GM21737 (cell line): ENCODE results near the gene PSTPIP2.
"Not testable (repeated sequence)": the region's sequence is repeated elsewhere in the genome, so short reads cannot be mapped to it uniquely, and the experiment has no call there.

Experiments used
- ATAC-seq: cut with Tn5 transposase; IDR thresholded peaks from one replicate; pipeline ENCODE4 v1.9.1; 2021; ENCODE audit warnings: mild to moderate bottlenecking, moderate library complexity; ENCODE audit not compliant: unreplicated experiment

Gene PSTPIP2, protein sequence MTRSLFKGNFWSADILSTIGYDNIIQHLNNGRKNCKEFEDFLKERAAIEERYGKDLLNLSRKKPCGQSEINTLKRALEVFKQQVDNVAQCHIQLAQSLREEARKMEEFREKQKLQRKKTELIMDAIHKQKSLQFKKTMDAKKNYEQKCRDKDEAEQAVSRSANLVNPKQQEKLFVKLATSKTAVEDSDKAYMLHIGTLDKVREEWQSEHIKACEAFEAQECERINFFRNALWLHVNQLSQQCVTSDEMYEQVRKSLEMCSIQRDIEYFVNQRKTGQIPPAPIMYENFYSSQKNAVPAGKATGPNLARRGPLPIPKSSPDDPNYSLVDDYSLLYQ

DNA sequence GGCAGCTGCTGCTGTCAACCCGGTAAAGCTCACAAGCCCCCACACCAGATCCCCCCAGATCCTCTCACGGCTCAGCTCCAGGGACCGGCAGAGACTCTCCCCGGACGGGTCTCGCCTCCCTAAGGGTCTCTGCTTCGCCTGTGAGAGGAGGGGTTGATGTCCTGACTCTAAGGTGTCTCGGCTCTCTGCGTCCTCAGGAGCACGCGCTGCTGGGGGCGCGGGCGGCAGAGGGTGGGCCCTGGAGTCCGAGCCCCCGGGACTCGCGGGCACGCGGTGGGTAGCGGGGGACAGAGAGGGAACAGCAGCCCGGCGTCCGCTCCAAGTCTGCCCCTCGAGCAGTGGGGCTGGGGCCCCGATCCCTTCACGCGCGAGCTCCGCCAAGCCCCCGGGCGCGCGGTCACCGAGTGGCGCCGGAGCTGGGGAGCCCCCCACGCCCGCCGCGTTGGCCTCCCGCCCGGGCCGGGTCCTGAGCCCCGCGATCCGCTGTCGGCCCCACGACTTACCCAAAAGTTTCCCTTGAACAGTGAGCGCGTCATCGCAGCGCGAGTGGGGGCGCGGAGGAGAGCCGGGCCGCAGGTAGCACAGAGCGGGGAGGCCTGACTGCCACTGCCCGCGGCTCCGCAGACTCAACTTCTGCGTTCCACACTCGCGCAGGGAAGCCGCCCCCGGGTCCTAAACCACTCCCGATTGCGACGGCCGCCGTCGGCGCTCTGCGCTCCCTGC, at the start of gene PSTPIP2:
TSS of gene PSTPIP2 (minus strand) at position 608 of the 723 bp plus-strand sequence. CDS start at position 536, 72 bp downstream.
- ATAC-seq, result peak; percentile 61

DNA sequence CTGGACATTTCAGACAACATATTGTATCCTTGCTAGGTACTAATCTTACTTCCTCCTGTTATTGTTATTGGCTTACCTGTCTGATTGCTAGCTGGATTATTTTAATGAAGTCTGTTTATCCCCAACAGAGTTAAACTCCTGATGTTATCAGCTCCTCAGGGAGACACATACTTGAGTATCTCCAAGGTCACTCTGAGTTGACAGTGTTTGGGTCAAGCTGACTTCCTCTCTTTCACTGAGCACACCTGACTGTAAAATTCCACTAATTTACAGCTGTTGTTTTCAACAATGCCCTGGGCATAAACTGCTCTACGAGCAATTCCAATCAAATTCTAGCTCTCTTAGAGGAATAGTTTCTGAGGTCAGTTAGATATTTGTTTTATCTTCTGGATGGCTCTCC, 41.7 kb upstream of the PSTPIP2 start:
- no peak for ATAC-seq

DNA sequence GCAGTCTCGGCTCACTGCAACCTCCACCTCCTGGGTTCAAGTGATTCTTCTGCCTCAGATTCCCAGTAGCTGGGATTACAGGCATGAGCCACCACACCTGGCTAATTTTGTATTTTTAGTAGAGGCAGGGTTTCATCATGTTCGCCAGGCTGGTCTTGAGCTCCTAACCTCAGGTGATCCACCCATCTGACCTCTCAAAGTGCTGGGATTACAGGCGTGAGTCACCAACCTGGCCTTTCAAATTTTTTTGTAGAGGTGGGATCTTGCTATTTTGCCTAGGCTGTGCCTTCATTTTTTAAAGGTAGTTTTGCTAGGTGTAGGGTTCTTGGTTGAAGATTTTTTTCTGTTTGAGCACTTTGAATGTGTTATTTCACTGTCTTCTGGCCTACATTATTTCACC, 38.3 kb upstream of the PSTPIP2 start:
- no peak for ATAC-seq

DNA sequence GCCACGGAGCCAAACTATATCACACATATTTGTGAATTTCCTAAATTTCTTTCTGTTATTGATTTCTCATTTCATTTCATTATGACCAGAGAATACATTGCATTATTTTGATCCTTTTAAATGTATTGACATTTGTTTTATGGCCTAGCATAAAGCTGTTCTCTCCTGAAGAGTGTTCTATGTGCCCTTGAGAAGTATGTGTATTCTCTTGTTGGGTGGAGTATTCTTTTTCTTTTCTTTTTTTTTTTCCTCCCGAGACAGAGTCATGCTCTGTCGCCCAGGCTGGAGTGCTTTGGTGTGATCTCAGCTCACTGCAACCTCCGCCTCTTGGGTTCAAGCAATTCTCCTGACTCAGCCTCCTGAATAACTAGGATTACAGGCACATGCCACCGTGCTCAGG, 37.3 kb upstream of the PSTPIP2 start:
- ATAC-seq, result no peak

DNA sequence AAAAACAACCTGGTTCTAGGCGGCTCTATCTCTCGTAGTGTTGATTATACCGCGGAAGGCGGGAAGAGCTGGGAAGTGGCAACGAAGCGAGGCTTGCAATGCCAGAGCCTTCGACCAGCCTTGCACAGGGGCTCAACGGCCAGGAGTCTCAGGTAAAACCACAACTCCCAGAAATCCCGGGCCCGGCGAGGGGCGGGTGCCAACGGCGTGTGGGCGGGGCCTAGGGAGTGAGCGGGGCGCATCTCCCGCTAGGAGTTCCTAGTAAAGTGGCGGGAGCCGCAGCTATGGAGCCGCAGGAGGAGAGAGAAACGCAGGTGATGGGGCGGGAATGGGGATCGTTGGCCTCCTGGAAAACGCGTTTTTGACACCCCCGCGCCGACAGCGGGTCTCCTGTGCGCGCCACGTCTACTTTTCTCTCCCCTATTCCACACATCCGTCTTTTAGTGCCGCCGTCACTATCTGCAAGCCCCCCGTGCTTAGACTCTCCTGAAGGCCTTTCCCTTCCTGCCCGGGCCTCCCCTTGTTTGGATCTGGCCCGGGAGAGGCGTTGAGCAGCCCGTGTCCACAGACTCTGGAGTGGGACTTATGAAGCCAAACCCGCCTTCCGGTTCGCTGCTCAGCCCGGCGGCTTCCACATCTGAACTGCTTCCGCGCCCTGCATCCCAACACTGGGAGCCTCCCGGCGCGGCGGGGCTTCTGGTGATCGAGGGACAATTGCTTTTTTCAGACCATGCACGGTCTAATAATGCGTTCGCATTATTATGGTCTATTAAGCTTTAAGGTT, 32.3 kb upstream of the PSTPIP2 start, which contains the start of gene HAUS1:
TSS of gene HAUS1 (plus strand) at position 258 of the 784 bp plus-strand sequence. CDS start at position 285, 27 bp downstream.
- ATAC-seq, result peak; percentile 96

DNA sequence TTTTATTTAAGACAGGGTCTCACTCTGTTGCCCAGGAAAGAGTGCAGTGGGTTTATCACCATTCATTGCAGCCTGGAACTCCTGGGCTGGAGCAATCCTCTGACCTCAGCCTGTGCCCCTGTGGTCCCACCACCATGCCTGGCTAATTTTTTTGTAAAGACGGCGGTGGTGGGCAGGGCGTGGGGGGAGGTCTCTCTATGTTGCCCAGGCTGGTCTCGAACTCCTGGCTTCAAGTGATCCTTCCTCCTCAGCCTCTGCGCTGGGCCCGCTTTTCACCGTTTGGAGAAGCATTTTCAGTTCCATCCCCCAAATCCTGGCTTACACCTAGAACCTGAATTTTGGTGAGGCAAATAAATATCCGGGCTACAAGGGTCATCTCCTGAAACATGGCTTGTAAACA, 27.4 kb upstream of the PSTPIP2 start:
- no peak for ATAC-seq

DNA sequence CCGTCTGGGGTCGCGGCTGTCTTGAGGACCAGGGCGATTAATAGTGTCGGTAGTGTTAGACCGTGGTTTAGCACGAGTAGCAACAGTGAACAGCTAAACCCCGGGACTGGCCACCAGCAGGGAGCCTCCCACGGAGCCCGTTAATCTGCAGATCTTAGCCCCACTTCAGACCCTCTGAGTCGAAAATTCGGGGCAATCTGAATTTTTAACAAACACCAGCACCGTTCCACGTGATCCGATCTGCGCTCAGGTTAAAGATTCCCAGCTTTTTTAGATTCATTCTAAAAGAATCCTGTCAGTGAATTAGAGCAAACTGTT, 26.5 kb upstream of the PSTPIP2 start:
- ATAC-seq, result no peak

DNA sequence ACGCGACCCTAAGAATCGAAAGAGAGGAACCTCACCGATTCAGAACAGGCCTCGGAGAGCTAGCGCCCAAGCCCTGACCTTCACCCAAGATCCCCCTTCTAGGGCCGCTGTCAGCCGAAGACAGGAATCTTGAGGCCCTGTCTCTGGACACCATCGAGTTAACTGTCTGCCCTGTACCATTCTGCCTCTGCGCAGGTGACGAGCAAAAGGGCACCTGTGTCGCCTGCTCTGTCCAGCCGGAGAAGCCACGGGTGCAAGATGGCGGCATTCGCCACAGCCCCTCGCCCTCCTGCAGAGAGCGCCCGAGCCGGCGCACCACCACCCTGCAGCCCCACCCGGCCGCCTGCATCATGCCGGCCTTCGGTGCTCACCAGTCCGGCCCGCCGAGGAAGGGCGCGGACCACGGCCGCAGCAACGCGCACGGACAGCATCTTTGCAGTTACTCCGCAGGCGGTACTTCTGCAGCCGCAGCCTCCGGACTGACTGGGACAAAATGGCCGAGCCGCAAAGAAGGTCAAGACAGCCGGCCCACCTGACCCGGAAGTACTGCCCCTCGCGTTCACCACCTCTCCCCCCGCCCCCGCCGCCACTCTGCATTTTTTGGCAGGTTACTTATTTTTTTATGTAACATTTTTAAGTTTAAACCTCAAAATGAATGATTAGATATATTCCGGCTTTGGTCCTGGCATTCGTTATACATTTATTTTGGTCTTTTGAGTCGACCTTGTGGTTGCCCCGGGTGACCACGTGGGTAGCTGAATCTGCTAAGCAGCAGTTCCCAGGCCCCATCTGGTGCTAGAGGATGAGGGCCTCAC, 25.9 kb upstream of the PSTPIP2 start, which contains the start of gene ATP5F1A:
TSS of gene ATP5F1A (minus strand) at position 496 of the 815 bp plus-strand sequence. CDS start at position 431, 65 bp downstream.
- peak; percentile 72 for ATAC-seq

DNA sequence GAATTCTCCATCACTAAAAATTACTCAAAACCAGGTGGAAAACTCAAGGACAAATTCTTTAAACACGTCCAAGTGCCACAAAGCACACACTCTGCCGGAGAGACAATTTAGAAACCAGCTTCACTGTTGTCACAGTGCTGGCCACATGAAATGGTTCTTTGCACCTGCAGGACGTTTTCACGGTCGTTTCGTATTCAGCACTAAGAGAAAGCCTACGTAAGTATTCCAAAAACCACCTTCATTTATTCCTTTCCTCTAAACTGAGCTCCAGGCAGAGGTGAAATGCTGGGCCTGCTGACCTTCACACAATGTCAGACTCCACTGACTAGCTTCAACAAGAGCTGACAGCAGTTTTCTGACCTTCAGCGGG, 25.4 kb upstream of the PSTPIP2 start:
- ATAC-seq, result peak; percentile 14

DNA sequence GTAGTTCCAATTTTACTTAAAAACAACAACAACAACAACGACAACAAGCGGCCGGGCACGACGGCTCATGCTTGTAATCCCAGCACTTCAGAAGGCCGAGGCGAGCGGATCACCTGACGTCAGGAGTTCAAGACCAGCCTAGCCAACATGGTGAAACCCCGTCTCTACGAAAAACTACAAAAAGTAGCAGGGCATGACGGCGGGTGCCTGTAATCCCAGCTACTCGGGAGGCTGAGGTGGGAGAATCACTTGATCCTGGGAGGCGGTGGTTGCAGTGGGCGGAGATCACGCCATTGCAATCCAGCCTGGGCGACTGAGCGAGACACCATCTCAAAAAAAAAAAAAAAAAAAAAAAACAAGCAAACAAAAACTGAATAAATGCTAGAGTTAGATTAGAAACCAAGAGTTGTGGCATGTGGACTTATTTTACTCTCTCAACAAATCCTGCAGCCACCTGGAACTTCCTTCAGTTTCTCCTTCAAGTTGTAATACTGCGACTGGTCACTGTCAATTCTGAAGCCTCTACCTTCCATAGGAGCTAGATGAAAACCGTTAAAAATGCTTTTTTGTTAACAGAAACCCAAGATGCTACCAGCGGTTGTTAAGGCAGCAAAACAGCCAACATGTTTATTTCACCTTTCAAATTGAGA, 24.7 kb upstream of the PSTPIP2 start:
- no peak for ATAC-seq

DNA sequence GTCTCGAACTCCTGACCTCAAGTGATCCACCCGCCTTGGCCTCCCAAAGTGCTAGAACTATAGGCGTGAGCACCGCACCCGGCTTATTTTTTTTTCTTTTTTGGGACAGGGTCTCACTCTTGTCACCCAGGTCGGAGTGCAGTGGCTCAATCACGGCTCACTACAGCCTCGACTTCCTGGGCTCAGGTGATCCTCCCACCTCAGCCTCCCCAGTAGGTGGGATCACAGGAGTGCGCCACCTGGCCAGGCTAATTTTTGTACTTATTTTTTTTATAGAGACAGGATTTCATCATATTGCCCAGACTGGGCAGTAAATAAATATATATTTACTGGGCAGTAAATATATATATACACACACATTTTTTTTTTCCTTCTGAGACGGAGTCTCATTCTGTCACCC, 23.5 kb upstream of the PSTPIP2 start:
- ATAC-seq, result no peak

DNA sequence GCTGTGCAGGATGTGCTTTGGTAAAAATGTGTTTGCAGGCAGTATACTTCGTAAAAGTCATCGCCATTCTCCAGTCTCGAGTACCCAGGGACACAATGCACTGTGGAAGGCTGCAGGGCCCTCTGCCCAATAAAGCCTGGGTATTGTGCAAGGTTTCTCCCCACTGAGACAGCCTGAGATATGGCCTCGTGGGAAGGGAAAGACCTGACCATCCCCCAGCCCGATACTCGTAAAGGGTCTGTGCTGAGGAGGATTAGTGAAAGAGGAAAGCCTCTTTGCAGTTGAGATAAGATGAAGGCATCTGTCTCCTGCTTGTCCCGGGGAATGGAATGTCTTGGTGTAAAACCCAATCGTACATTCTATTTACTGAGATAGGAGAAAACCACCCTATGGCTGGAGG, 16.4 kb upstream of the PSTPIP2 start:
- ATAC-seq, result not testable (repeated sequence)

DNA sequence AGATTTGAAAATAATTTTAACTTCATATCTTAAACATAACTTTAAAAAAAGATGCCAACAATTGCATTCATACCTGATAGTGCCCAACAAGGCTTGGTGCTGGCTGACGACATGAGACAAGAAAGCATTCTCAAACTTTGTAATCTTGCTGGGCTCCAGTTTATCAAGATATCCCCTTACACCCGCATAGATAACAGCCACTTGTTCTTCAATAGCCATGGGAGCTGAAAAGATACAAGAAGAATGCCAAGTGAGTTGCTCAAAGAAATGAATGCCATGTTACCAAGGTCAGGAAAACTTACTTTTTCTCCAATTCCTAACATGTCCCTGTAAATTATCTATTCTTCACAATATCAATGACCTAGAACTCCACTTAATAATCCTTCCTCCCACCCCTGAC, 12.4 kb upstream of the PSTPIP2 start:
- no peak for ATAC-seq

DNA sequence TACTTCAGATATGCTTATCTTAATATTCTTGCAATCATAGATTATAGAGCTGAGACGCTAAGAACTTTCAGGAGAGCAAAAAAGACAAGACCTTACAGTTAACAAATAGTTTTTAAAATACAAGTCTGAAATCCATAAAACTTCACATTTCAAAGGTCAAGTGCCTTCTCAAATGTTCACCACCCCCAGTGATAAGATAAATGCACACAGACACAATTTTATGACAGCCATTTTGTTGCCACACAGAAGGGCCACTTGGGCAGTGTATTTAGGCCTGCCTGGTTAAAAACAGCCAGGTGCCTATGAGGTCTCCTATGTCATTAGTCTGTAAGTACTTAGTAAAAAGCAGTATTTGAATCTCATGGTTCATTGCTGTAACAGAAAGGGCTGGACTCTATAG, 8.1 kb upstream of the PSTPIP2 start:
- no peak for ATAC-seq

DNA sequence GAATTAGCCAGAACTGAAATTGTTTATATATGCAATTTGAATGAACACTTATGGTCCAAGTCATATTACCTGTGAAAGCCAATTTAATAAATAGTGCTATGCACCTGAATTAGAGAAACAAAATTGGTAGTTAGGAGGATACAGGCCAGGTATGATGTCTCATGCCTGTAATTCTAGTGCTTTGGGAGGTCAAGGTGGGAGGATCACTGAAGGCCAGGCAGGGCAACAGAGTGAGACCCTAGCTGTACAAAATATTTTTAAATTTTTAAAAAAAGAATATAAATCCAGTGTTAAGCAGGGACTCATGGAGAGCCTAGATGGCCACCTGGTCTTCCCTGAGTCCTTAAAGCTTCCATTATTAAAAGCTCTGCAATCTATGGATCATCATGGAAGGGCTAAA, 7.3 kb upstream of the PSTPIP2 start:
- ATAC-seq, result no peak

DNA sequence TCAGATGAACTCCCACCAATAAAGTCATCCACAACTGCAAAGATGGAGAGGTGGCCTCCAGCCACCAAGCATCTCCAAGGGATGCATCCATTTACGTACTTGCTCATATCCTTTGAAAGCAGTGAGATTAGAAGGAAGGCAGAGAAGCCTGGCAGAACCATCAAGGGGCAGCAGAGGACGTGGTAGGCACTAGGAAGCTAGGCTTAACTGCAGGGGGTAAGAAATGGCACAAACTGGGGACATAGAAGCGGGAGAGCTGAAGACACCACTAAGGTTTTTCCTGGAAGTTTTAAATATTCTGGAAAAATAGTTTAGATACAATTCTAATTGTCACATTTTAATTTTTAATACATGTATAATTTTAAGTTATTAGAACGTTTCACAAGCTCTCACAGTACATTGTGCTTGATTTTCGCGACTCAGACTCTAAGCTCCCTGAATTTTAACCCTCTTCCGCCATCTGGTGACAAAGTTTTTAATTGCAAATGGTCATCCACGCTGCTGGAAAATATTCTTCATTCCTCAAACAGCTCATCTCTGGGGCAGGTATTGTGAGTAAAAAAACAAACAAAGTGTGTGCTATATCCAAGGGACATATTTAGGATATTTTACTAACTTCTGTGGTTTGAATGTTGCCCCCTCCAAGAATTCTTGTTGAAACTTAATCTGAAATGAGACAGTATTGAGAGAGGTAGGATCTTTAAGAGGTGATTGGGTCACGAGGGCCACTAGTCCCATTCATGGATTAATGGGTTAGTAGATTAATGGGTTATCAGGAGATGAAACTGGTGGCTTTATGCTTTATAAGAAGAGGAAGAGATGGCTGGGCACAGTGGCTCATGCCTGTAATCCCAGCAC, 1.6 kb upstream of the PSTPIP2 start:
- no peak for ATAC-seq

DNA sequence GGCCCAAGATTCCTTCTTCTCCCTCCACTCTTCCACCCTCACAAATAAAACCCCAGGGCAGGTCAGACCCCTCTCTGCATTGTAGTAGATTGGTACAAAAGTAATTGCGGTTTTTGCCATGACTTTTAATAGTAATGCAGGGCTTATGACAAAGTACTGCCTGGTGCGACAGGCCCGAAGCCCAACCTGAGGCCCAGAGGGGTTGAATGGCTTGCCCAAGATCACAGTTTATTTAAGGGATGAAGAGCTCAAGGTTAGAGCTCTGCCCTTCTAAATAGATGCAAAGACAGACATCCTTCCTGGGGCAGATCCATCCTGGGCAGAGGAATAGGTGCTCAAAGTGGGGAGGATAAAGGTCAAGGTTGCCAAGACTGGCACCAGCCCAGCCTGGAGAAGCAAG, 899 bp upstream of the PSTPIP2 start:
- no peak for ATAC-seq

DNA sequence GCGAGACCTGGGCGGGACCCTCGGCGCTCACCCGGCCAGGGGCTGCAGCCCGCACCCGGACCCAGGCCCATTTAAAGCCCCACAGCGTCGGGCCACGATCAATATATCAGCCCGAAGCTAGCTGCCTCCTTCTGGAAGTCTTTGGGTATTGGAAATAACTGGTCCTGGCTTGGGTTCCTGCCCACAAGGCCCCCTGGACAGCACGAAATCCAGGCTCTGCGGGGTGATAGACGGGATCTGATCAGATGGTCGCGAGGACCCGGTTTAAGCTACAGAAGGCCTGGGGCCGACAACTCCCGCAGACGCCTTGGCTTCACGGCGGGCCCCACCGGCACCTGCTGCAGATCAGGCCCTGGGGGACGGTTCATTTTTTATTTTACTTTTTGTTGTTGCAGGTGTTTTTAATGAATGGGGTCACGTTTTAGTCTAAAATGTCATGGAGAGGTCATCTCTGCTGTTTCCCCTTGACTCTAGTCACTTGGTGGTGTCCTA, 362 bp upstream of the PSTPIP2 start:
- no peak for ATAC-seq
